DND-41 (cell line): ENCODE results near the gene KLF8.

Experiments used
- CTCF ChIP-seq: IDR thresholded peaks from 2 replicates; pipeline ENCODE4 v1.5.1; 2012; ENCODE audit warnings: borderline replicate concordance, low read length, moderate library complexity, mild to moderate bottlenecking; ENCODE audit not compliant: poor library complexity, severe bottlenecking; ENCODE audit errors: extremely low read depth
- EZH2 ChIP-seq: IDR thresholded peaks from 3 replicates; pipeline ENCODE4 v1.6.1; 2012; ENCODE audit warnings: borderline replicate concordance, low read depth, mild to moderate bottlenecking, moderate library complexity, low read length, inconsistent platforms; ENCODE audit not compliant: severe bottlenecking

- TF ChIP-seq CTCF (no peak), EZH2 (no peak)
These were observed at the start of gene KLF8 for GRCh38 chrX:56232221-56233082.
